Neural cell (in vitro differentiated cells): Measurements from ENCODE around the gene NRARP. TPM values are rescaled to one million over a fixed set of nuclear protein-coding genes. Genes with fewer than 3 reads are reported as not detected.

Source experiments
- H2AFZ ChIP-seq: fragments of 200-600, 300-800 bp; sonication (generic), shearing (Covaris generic); 2 replicates; pipeline ENCODE4 v1.6.0; 2014; ENCODE audit warnings: low read depth, mild to moderate bottlenecking, antibody characterized with exemption, low read length, moderate library complexity
- H3F3A ChIP-seq: fragments of 200-600 bp; shearing (Covaris generic); 2 replicates; pipeline ENCODE4 v1.6.1; 2016; ENCODE audit warnings: mild to moderate bottlenecking, moderate library complexity, mixed read lengths, antibody characterized with exemption, low read length; ENCODE audit not compliant: insufficient read depth, poor library complexity, severe bottlenecking
- H3K27ac ChIP-seq: fragments of 200-600, 300-800 bp; sonication (generic), shearing (Covaris generic); 2 replicates; pipeline ENCODE4 v1.5.1; 2014; ENCODE audit warnings: mild to moderate bottlenecking, low read length, moderate library complexity
- H3K27me3 ChIP-seq: fragments of 300-800, 200-600 bp; sonication (generic), shearing (Covaris generic); 2 replicates; pipeline ENCODE4 v1.6.0; 2014; ENCODE audit warnings: mild to moderate bottlenecking, low read depth, low read length, moderate library complexity; ENCODE audit not compliant: insufficient read depth
- H3K36me3 ChIP-seq: fragments of 300-800, 200-600 bp; sonication (generic), shearing (Covaris generic); 2 replicates; pipeline ENCODE4 v1.5.1; 2014; ENCODE audit warnings: mild to moderate bottlenecking, antibody characterized with exemption, low read length, moderate library complexity; ENCODE audit not compliant: insufficient read depth
- H3K4me2 ChIP-seq: fragments of 300-800, 200-600 bp; sonication (generic), shearing (Covaris generic); 2 replicates; pipeline ENCODE4 v1.6.0; 2014; ENCODE audit warnings: mild to moderate bottlenecking, low read length
- H3K4me3 ChIP-seq: fragments of 300-800, 200-600 bp; sonication (generic), shearing (Covaris generic); 2 replicates; pipeline ENCODE4 v1.5.1; 2014; ENCODE audit warnings: mild to moderate bottlenecking, low read length, moderate library complexity
- H3K79me2 ChIP-seq: fragments of 200-600 bp; shearing (Covaris generic); replicated peaks from 2 replicates; pipeline ENCODE4 v1.6.0; 2014; ENCODE audit warnings: mild to moderate bottlenecking, low read length, moderate library complexity; ENCODE audit not compliant: insufficient read depth
- H3K9ac ChIP-seq: fragments of 300-800, 200-600 bp; sonication (generic), shearing (Covaris generic); 2 replicates; pipeline ENCODE4 v1.6.1; 2016; ENCODE audit warnings: mild to moderate bottlenecking, low read length, mixed read lengths
- H3K9me2 ChIP-seq: fragments of 200-600 bp; shearing (Covaris generic); 2 replicates; pipeline ENCODE4 v1.6.1; 2016; ENCODE audit warnings: mild to moderate bottlenecking, low read length, mixed read lengths; ENCODE audit not compliant: insufficient read depth
- H3K9me3 ChIP-seq: fragments of 200-600, 300-800 bp; sonication (generic), shearing (Covaris generic); 2 replicates; pipeline ENCODE4 v1.6.1; 2016; ENCODE audit warnings: mild to moderate bottlenecking, mixed run types, low read length, moderate library complexity, mixed read lengths
- H4K20me1 ChIP-seq: fragments of 200-600 bp; shearing (Covaris generic); 2 replicates; pipeline ENCODE4 v1.6.1; 2016; ENCODE audit warnings: mild to moderate bottlenecking, mixed run types; ENCODE audit not compliant: insufficient read depth
- CTCF ChIP-seq: fragments of 450-650 bp; IDR thresholded peaks from 2 replicates; pipeline ENCODE4 v1.5.1; 2014; ENCODE audit warnings: antibody characterized with exemption, mild to moderate bottlenecking, moderate library complexity; ENCODE audit not compliant: poor library complexity, severe bottlenecking
- EP300 ChIP-seq: fragments of 450-650 bp; conservative IDR thresholded peaks from 2 replicates; pipeline ENCODE4 v1.6.1; 2014; ENCODE audit warnings: antibody characterized with exemption, mild to moderate bottlenecking, moderate library complexity; ENCODE audit not compliant: poor library complexity, severe bottlenecking
- EZH2 ChIP-seq: fragments of 200-600, 300-800 bp; shearing (Covaris generic), sonication (generic); IDR thresholded peaks from 2 replicates; pipeline ENCODE4 v1.6.1; 2014; ENCODE audit warnings: antibody characterized with exemption, low read length, borderline replicate concordance, mild to moderate bottlenecking; ENCODE audit not compliant: insufficient read depth, poor library complexity, severe bottlenecking
- MXI1 ChIP-seq: fragments of 450-650 bp; conservative IDR thresholded peaks from 2 replicates; pipeline ENCODE4 v1.6.1; 2014; ENCODE audit warnings: antibody characterized with exemption, mild to moderate bottlenecking; ENCODE audit not compliant: poor library complexity, severe bottlenecking
- POLR2AphosphoS5 ChIP-seq: IDR thresholded peaks from 2 replicates; pipeline ENCODE4 v1.6.1; 2012
- RAD21 ChIP-seq: fragments of 450-650 bp; conservative IDR thresholded peaks from 2 replicates; pipeline ENCODE4 v1.6.1; 2014; ENCODE audit warnings: antibody characterized with exemption, mild to moderate bottlenecking, moderate library complexity
- REST ChIP-seq: IDR thresholded peaks from 2 replicates; pipeline ENCODE4 v1.6.1; 2012; ENCODE audit warnings: borderline replicate concordance
- SMC3 ChIP-seq: fragments of 450-650 bp; conservative IDR thresholded peaks from 2 replicates; pipeline ENCODE4 v1.6.1; 2014; ENCODE audit warnings: antibody characterized with exemption, mild to moderate bottlenecking, moderate library complexity; ENCODE audit not compliant: poor library complexity
- TAF1 ChIP-seq: IDR thresholded peaks from 2 replicates; pipeline ENCODE4 v1.6.1; 2012; ENCODE audit warnings: low read depth
- polyA plus RNA-seq: library from polyadenylated mRNA; depleted of rRNA; stranded (reverse); fragments of >200 nt; gene quantifications from 2 replicates; pipeline ENCODE4 v1.2.3, GENCODE V29; 2014

Gene NRARP
- polyA plus RNA-seq, 1 donor from 2014 or later, result 2.3 TPM

DNA sequence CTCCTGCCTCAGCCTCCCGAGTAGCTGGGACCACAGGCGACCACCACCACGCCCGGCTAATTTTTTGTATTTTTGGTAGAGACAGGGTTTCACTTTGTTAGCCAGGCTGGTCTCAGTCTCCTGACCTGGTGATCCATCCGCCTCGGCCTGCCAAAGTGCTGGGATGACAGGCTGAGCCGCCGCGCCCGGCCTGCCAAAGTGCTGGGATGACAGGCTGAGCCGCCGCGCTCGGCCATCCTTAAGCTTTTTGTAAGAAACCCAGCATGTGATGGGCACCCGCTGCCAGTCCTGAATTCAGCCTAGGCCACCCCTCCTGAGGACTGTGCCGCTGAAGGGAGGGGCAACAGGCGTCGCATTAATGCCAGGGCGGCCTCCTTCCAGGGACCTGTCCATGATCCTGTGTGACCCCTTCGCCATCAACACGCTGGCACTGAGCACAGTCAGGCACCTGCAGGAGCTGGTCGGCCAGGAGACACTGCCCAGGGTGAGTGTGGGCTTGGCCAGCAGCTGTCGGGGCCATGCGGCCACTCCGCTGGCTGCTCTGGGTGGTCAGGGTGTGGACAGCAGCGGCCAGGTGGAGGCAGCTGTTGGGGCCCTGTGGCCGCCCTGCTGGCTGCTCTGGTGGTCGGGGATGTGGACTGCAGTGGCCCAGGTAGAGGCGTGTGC, 36.4 kb downstream of the NRARP start:
- H3K36me3 ChIP-seq, result no peaks in the 10 kb centered on the region
- no peak overlapping the region for H2AFZ ChIP-seq
- H4K20me1 ChIP-seq, result no peaks in the 10 kb centered on the region
- H3K79me2 ChIP-seq, result no peaks in the 10 kb centered on the region
- TF ChIP-seq TAF1 (no peak), EZH2 (no peak), MXI1 (no peak), RAD21 (no peak), CTCF (no peak), SMC3 (no peak), REST (no peak), EP300 (no peak)
- H3K9me3 ChIP-seq, result no peaks in the 10 kb centered on the region
- H3K27ac ChIP-seq, result no peak overlapping the region
- H3K9me2 ChIP-seq, result no peaks in the 10 kb centered on the region
- no peak overlapping the region for H3K9ac ChIP-seq
- no peak overlapping the region for H3K4me2 ChIP-seq
- H3F3A ChIP-seq, result no peaks in the 10 kb centered on the region
- H3K27me3 ChIP-seq, result no peaks in the 10 kb centered on the region
- H3K4me3 ChIP-seq, result no peak overlapping the region

DNA sequence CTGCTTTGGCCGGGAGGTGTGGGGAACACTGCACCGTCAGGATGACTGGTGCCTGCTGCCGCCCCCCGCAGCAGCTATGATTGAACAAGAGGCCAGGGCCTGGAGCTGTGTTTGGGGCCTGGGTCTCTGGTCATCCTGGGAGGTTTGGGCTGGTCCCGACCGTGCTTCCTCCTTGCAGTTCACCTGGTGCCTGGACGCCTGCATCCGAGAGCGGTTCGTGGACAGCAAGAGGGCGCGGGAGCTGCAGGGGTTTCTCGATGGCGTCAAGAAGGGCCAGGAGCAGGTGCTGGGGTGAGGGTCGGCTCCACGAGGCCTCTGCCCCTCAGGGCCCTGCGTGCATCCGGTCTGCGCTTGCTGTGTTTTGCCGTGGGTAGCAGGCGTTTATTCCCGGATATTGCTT, 38.0 kb downstream of the NRARP start:
- no peaks in the 10 kb centered on the region for H4K20me1 ChIP-seq
- no peaks in the 10 kb centered on the region for H3K79me2 ChIP-seq
- no peaks in the 10 kb centered on the region for H3K36me3 ChIP-seq
- no peaks in the 10 kb centered on the region for H3K27me3 ChIP-seq
- H3F3A ChIP-seq, result no peaks in the 10 kb centered on the region
- TF ChIP-seq CTCF (no peak), POLR2AphosphoS5 (no peak), SMC3 (no peak), EZH2 (no peak), MXI1 (no peak), RAD21 (no peak), TAF1 (no peak), EP300 (no peak)
- no peaks in the 10 kb centered on the region for H3K9me2 ChIP-seq
- H3K9ac ChIP-seq, result no peak overlapping the region
- H3K4me3 ChIP-seq, result no peak overlapping the region
- no peak overlapping the region for H3K27ac ChIP-seq
- no peak overlapping the region for H2AFZ ChIP-seq
- no peak overlapping the region for H3K4me2 ChIP-seq
- H3K9me3 ChIP-seq, result no peaks in the 10 kb centered on the region
